ENCODE data around the gene CDK19.

DNA sequence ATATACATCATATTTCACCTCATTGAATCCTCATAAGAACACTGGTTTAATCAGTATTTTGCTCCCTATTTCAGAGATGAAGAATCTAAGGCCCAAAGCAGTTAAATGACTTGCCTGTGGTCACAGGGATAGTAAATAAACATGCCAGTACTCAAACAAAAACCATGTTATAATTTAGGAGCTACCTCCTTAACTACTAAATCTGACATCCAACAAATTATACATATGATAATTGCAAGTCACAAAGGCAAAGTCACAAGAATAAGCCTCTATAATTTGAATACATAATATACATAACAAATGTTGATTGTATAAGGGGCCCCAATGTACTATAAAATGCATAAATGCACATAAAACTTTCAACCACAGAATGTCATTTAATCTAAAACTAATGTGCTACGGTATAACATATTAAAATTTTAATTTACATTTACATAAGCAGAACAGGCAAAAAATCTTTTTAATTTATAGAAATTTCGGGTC is 181.5 kb downstream of the CDK19 start:
- TF ChIP-seq EZH2 (IDR thresholded peaks at IDR 0.05; ENCODE audit: insufficient read depth, low read length) (no peak), CTCF (IDR thresholded peaks at IDR 0.05; ENCODE audit: insufficient read depth, low read depth, low read length) (no peak)

Data from astrocyte (in vitro differentiated cells and primary cell).